ENCODE measurements around the gene PRKACA.
A peak's percentile ranks its signal among the peaks of the same experiment; 100 is the strongest.

The PRKACA gene

GRCh38 chr19:14091813-14092462 lies 25.6 kb downstream of the PRKACA start:
- DNase-seq (ENCODE audit: low read depth) = no peak

- DNase-seq (ENCODE audit: low read depth) = no peak
These were observed 26.3 kb downstream of the PRKACA start for GRCh38 chr19:14091081-14091812.

- no peak for DNase-seq (ENCODE audit: low read depth)
These were observed 27.0 kb downstream of the PRKACA start, which contains the start of gene SAMD1 for GRCh38 chr19:14090509-14091080. Gene SAMD1 (minus strand): TSS chr19:14090751.

- DNase-seq (ENCODE audit: low read depth) = no peak
These were observed 27.7 kb downstream of the PRKACA start for GRCh38 chr19:14089662-14090508.

- DNase-seq (ENCODE audit: low read depth) = no peak
These were observed 28.2 kb downstream of the PRKACA start for GRCh38 chr19:14089412-14089661.

- DNase-seq (ENCODE audit: low read depth) = no peak
These were observed 28.7 kb downstream of the PRKACA start for GRCh38 chr19:14088634-14089411.

GRCh38 chr19:14086098-14086497 lies 31.5 kb downstream of the PRKACA start:
- DNase-seq (ENCODE audit: low read depth) = no peak

GRCh38 chr19:14085309-14085995 lies 32.1 kb downstream of the PRKACA start, which contains the start of gene C19orf67:
Gene C19orf67 (minus strand): TSS chr19:14085783. CDS start chr19:14085627, 156 bp downstream.
- DNase-seq (ENCODE audit: low read depth) = no peak

GRCh38 chr19:14082675-14082960 lies 34.9 kb downstream of the PRKACA start:
- no peak for DNase-seq (ENCODE audit: low read depth)

- DNase-seq (ENCODE audit: low read depth) = no peak
These were observed 35.5 kb downstream of the PRKACA start for GRCh38 chr19:14081797-14082674.

- DNase-seq (ENCODE audit: low read depth) = peak; percentile 97
These were observed 36.4 kb downstream of the PRKACA start for GRCh38 chr19:14080887-14081796.

GRCh38 chr19:14078411-14078810 lies 39.2 kb downstream of the PRKACA start:
- DNase-seq (ENCODE audit: low read depth) = no peak

- no peak for DNase-seq (ENCODE audit: low read depth)
These were observed 43.4 kb downstream of the PRKACA start for GRCh38 chr19:14073925-14074838.

GRCh38 chr19:14073261-14073924 lies 44.2 kb downstream of the PRKACA start:
- DNase-seq (ENCODE audit: low read depth) = no peak

- no peak for DNase-seq (ENCODE audit: low read depth)
These were observed 44.9 kb downstream of the PRKACA start, which contains the start of gene MISP3 for GRCh38 chr19:14072535-14073260. Gene MISP3 (plus strand): TSS chr19:14072786. CDS start chr19:14073310, 524 bp downstream.

- no peak for DNase-seq (ENCODE audit: low read depth)
These were observed 47.1 kb downstream of the PRKACA start for GRCh38 chr19:14070268-14071050.

Measured in CMK (cell line).